RWPE2 (cell line): Measurements from ENCODE around the gene TNFRSF13B.

Experiments
- ATAC-seq: fragments of 200-7000 bp; cut with Tn5 transposase; 3 replicates; pipeline ENCODE4 v1.9.1; 2021; ENCODE audit warnings: low read depth
- DNase-seq: peaks from one replicate; pipeline ENCODE4 v3.0.0-alpha.2; 2020; ENCODE audit warnings: low spot score
- H3K27ac ChIP-seq: fragments of 450-650 bp; 2 replicates; pipeline ENCODE4 v1.5.1; 2017; ENCODE audit warnings: mild to moderate bottlenecking; ENCODE audit not compliant: poor library complexity, severe bottlenecking
- H3K27me3 ChIP-seq: fragments of 250-450 bp; sonication (Bioruptor Pico); 2 replicates; pipeline ENCODE4 v1.5.1; 2021; ENCODE audit warnings: mild to moderate bottlenecking, moderate library complexity; ENCODE audit not compliant: insufficient read depth, poor library complexity, severe bottlenecking
- H3K36me3 ChIP-seq: fragments of 250-450 bp; sonication (Bioruptor Pico); 2 replicates; pipeline ENCODE4 v1.5.1; 2020; ENCODE audit warnings: low read depth, mild to moderate bottlenecking, moderate library complexity
- H3K4me1 ChIP-seq: fragments of 250-450 bp; sonication (Bioruptor Pico); 2 replicates; pipeline ENCODE4 v1.5.1; 2021; ENCODE audit warnings: mild to moderate bottlenecking, moderate library complexity; ENCODE audit not compliant: insufficient read depth, poor library complexity, severe bottlenecking
- H3K4me3 ChIP-seq: fragments of 250-450 bp; sonication (Bioruptor Pico); 2 replicates; pipeline ENCODE4 v1.5.1; 2021; ENCODE audit warnings: mild to moderate bottlenecking, moderate library complexity; ENCODE audit not compliant: severe bottlenecking
- H3K9me3 ChIP-seq: fragments of 250-450 bp; sonication (Bioruptor Pico); 2 replicates; pipeline ENCODE4 v1.5.1; 2021; ENCODE audit warnings: mild to moderate bottlenecking, moderate library complexity; ENCODE audit not compliant: severe bottlenecking
- TF ChIP-seq, protein P1 (sequence below): fragments of 450-650 bp; IDR thresholded peaks from one replicate; pipeline ENCODE4 v1.5.1; 2017; ENCODE audit warnings: mild to moderate bottlenecking, moderate library complexity; ENCODE audit not compliant: poor library complexity, severe bottlenecking

The TNFRSF13B gene

DNA sequence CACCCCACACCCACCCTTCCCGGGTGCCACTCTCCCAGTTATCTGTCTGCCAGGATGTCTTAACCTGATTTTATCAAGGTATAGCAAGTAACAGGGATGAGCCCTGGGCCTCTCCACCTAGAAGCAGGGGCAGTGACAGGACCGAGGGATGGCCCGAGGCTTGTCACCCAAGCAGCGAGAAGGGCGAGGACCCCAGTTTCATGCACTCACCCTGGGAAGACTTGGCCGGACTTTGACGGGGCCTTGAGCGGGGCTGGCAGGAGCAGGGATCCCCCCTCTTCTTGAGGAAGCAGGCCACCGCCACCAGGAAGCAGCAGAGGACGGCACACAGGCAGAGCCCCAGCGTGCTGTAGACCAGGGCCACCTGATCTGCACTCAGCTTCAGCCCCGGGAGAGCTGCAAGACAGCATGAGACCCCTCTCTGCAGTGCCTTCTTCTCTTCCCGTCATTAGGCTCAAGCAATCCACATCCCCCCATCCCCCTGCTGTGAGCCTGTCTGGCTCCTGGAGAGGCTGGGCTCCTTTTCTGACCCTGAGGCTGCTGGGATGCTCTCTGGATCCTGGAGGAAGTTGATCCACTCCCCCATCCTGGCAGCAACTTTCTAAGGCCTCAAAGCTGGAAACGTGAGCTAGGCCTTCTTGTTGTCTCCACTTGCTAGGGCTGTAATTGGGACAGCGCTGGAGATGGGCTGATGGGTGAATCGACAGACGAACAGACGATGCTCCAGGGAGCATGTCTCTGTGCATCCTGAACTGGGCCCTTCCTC lies 31.6 kb downstream of the TNFRSF13B start:
- Histone ChIP-seq H3K36me3 (no peaks in the 10 kb centered on the region), H3K27ac (no peak overlapping the region), H3K4me1 (no peaks in the 10 kb centered on the region), H3K4me3 (no peak overlapping the region), H3K27me3 (no peaks in the 10 kb centered on the region), H3K9me3 (no peaks in the 10 kb centered on the region)
- DNase-seq (no peak), ATAC-seq (no peak)
- TF ChIP-seq, protein P1, sequence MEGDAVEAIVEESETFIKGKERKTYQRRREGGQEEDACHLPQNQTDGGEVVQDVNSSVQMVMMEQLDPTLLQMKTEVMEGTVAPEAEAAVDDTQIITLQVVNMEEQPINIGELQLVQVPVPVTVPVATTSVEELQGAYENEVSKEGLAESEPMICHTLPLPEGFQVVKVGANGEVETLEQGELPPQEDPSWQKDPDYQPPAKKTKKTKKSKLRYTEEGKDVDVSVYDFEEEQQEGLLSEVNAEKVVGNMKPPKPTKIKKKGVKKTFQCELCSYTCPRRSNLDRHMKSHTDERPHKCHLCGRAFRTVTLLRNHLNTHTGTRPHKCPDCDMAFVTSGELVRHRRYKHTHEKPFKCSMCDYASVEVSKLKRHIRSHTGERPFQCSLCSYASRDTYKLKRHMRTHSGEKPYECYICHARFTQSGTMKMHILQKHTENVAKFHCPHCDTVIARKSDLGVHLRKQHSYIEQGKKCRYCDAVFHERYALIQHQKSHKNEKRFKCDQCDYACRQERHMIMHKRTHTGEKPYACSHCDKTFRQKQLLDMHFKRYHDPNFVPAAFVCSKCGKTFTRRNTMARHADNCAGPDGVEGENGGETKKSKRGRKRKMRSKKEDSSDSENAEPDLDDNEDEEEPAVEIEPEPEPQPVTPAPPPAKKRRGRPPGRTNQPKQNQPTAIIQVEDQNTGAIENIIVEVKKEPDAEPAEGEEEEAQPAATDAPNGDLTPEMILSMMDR = no peak

DNA sequence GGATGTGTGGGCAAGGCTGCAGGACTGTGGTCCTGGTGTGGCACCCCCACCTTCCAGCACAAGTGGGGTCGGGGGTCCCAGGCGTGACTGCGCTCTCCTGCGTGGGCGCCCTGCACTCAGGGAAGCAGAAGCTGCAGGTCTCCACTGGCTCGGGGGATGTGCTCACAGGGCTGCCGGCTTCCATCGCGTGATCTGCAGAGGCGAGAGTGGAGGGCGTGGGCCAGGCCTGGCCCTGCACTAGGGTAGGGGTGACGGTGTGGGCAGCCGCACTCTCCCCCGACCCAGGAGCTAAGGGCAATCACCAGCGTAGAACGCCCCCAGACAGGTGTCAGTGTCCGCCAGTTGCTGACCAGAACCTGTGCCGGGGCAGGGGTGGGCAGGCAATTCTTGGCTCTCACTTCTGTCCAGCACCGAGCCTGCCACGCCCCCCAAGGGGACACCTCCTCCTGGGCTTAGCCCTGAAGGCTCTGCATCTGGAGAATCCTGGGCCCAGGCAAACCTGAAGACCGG lies 32.3 kb downstream of the TNFRSF13B start:
- Histone ChIP-seq H3K9me3 (no peaks in the 10 kb centered on the region), H3K27ac (no peak overlapping the region), H3K36me3 (no peaks in the 10 kb centered on the region), H3K27me3 (no peaks in the 10 kb centered on the region), H3K4me1 (no peaks in the 10 kb centered on the region), H3K4me3 (no peak overlapping the region)
- TF ChIP-seq, protein P1 = no peak
- no peak for ATAC-seq
- no peak for DNase-seq

DNA sequence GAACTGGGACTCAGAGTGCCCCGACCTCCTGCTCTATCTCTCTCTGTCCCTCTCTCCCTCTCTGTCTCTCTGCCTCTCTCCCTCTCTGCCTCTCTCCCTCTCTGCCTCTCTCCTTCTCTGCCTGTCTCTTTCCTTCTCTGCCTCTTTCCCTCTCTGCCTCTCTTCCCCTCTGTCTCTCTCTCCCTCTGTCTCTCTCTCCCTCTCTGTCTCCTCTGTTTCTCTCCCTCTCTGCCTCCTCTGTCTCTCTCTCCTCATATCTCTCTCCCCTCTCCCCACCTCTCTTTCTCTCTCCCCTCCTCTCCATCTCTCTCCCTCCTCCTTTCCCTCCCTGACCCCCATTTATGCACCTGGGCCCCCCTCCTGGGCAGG lies 32.7 kb downstream of the TNFRSF13B start:
- no peak for DNase-seq
- Histone ChIP-seq H3K27me3 (no peaks in the 10 kb centered on the region), H3K36me3 (no peaks in the 10 kb centered on the region), H3K27ac (no peak overlapping the region), H3K4me1 (no peaks in the 10 kb centered on the region), H3K4me3 (no peak overlapping the region), H3K9me3 (no peaks in the 10 kb centered on the region)
- ATAC-seq = no peak
- TF ChIP-seq, protein P1 = no peak

DNA sequence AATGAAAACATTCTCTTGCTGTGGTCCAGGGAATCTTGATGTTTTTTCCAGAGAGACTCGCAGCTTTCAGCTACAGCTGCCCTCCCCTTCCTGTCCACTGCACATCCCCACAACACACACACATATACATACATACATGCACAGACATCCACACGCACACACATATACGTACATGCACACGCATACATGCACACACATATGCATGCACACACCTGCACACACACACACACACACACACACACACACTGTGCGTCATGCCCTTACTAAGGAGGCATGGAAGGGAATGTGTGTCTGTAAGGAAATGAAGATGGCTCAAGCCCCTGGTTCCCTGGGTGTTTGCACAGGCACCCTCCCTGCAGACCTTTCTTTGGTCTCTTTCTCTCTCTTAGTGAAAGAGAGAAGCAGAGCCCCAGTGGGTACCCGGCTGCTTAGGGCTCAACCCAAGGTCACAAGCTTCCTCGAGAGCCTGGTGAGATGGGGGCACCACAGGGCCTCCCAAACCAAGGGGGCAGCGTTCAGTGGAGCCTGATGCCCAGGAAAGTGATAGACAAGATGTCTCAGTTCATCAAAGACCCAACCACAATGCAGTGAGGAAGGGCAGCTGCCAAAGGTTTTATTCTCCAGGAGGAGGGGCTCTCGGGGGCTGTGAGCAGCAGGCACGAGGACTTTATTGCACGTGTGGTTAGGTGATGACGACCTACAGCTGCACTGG lies 33.3 kb downstream of the TNFRSF13B start:
- H3K27ac ChIP-seq = no peak overlapping the region
- H3K27me3 ChIP-seq = no peaks in the 10 kb centered on the region
- no peak overlapping the region for H3K4me3 ChIP-seq
- ATAC-seq (no peak), DNase-seq (no peak)
- no peaks in the 10 kb centered on the region for H3K4me1 ChIP-seq
- TF ChIP-seq, protein P1 = no peak
- H3K36me3 ChIP-seq = no peaks in the 10 kb centered on the region
- H3K9me3 ChIP-seq = no peaks in the 10 kb centered on the region
